ENCODE measurements around the gene EXOC4. TPM values are rescaled to one million over a fixed set of nuclear protein-coding genes. Genes with fewer than 3 reads are reported as not detected.

EXOC4 gene
- total RNA-seq, 4 donors from 2014 or later = 60.0 to 187 (median 80.1) TPM

GRCh38 chr7:133662830-133663229 is 410.0 kb downstream of the EXOC4 start:
- Histone ChIP-seq H3K36me3 (peaks cover 8% of the 10 kb centered on the region), H3K9me3 (no peaks in the 10 kb centered on the region), H3K27me3 (no peaks in the 10 kb centered on the region), H3K4me3 (no peak overlapping the region), H3K4me1 (no peaks in the 10 kb centered on the region), H3K27ac (no peak overlapping the region)
- no peak for DNase-seq (ENCODE audit: low spot score in 2 of 2)
- 92% methylated on average over 4 of the region's 4 CpGs for WGBS
- no peak for TF ChIP-seq POLR2A (IDR thresholded peaks at IDR 0.05)
- TF ChIP-seq POLR2AphosphoS5 (IDR thresholded peaks at IDR 0.05) = no peak
- no peak for TF ChIP-seq EP300 (IDR thresholded peaks at IDR 0.05)
- TF ChIP-seq CTCF (IDR thresholded peaks at IDR 0.05) = no peak

DNA sequence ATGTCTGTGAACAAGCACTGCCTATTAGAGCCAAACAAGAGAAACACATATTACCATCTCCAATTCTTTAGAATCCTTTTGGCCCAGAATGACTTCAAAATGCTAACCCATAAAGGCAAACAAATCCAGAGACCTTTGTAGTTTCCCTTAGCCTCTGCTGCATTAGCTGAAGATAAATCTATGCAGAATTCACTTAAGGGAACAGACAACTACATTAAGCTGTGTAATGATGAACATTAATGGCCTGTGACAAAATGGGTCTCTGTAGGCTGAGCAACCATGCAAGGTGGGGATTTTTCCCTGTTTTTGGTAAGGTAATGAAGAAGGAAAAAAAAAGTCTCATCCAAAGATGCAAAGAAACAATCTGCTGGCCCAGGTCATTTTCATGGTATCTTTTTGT is 411.6 kb downstream of the EXOC4 start:
- H3K27me3 ChIP-seq = no peaks in the 10 kb centered on the region
- no peak overlapping the region for H3K4me3 ChIP-seq
- no peak for DNase-seq (ENCODE audit: low spot score in 2 of 2)
- H3K9me3 ChIP-seq = no peaks in the 10 kb centered on the region
- H3K27ac ChIP-seq = no peak overlapping the region
- TF ChIP-seq POLR2A (IDR thresholded peaks at IDR 0.05) (no peak), CTCF (IDR thresholded peaks at IDR 0.05) (no peak), EP300 (IDR thresholded peaks at IDR 0.05) (no peak), POLR2AphosphoS5 (IDR thresholded peaks at IDR 0.05) (no peak)
- peaks cover 8% of the 10 kb centered on the region for H3K36me3 ChIP-seq
- no peaks in the 10 kb centered on the region for H3K4me1 ChIP-seq

DNA sequence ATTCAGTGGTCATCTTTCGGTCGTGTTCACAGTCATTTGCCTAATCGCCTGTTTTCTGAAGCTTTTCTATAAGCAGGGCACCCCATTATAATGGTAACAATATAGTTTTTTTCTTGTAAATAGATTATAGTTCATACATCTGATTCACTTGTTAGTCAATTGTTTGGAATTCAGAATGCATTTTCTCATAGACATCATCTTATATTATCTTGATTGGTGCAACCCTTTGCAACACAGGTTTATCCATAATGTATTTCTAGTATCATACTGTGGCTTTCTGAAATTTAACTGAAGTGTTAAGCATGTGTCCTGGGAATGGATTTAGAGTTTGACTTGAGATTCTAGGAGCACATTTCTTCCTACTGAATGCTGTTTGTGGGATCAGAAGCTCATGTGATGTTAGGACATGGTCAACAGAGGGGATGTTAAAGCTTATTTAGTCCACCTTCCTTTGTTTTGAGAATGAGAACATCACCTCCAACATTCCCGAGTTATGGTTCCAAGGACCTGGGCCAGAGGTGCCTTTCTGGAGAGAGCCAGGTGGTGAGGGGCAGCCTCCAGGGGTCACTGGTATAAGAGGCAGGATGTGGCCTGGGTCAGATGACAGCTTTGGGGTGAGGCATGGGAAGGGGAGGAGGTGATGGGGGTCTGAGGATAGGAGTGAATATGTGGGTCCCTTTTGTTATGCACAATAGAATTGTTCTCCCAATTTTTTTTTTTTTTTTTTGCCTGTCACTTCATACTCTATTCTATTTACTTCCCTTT is 415.6 kb downstream of the EXOC4 start:
- Histone ChIP-seq H3K36me3 (peaks cover 3% of the 10 kb centered on the region), H3K9me3 (no peaks in the 10 kb centered on the region), H3K4me3 (no peak overlapping the region), H3K4me1 (no peaks in the 10 kb centered on the region), H3K27ac (no peak overlapping the region), H3K27me3 (no peaks in the 10 kb centered on the region)
- DNase-seq (ENCODE audit: low spot score in 2 of 2) = no peak
- 98% methylated on average over 4 of the region's 4 CpGs for WGBS
- TF ChIP-seq CTCF (IDR thresholded peaks at IDR 0.05) (no peak), POLR2A (IDR thresholded peaks at IDR 0.05) (no peak), POLR2AphosphoS5 (IDR thresholded peaks at IDR 0.05) (no peak), EP300 (IDR thresholded peaks at IDR 0.05) (no peak)

DNA sequence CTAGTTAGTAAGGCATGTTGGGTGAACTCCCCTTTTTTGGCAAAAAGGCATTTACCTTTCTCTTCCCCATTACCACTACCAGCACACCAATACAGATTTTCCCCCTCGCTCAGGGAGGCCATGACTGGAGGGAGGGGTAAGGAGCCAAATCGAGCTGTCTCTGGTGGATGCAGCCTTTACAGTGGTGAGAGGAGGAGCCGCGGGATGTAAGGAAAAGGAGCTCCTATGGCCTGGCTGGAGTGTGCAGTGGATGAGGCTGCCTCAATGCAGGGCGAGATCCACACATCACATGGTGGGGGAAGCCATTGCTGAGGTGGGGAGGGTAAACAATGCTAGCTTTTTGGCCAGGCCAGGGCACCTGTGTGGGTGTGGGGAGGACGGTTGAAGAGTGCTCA is 416.2 kb downstream of the EXOC4 start:
- H3K4me1 ChIP-seq = no peaks in the 10 kb centered on the region
- WGBS = 94% methylated on average over 6 of the region's 6 CpGs

More for the DNA sequence above, 416.2 kb downstream of the EXOC4 start:
- no peak for DNase-seq (ENCODE audit: low spot score in 2 of 2)
- H3K27ac ChIP-seq = no peak overlapping the region
- no peaks in the 10 kb centered on the region for H3K9me3 ChIP-seq
- TF ChIP-seq CTCF (IDR thresholded peaks at IDR 0.05) (no peak), POLR2A (IDR thresholded peaks at IDR 0.05) (no peak), EP300 (IDR thresholded peaks at IDR 0.05) (no peak), POLR2AphosphoS5 (IDR thresholded peaks at IDR 0.05) (no peak)
- H3K27me3 ChIP-seq = no peaks in the 10 kb centered on the region
- H3K4me3 ChIP-seq = no peak overlapping the region
- no peaks in the 10 kb centered on the region for H3K36me3 ChIP-seq
